Epithelial cell of proximal tubule (primary cell): ENCODE data around the gene EHBP1. TPM values are rescaled to one million over a fixed set of nuclear protein-coding genes. Genes with fewer than 3 reads are reported as not detected.

ENCODE experiments used
- DNase-seq: peaks from one replicate; pipeline ENCODE4 v3.0.0-alpha.2; 2011; ENCODE audit warnings: low read depth
- H3K4me3 ChIP-seq: 2 replicates; pipeline ENCODE4 v1.5.1; 2011; ENCODE audit warnings: low read depth, mild to moderate bottlenecking, low read length
- total RNA-seq: library from RNA; depleted of rRNA; stranded (reverse); fragments of >200 nt; gene quantifications from 2 replicates; pipeline ENCODE4 v1.2.3, GENCODE V29; 2015
- TF ChIP-seq, protein P1 (sequence below): conservative IDR thresholded peaks from 2 replicates; pipeline ENCODE4 v1.5.1; 2012; ENCODE audit warnings: low read depth, mild to moderate bottlenecking, low read length

Gene EHBP1
- total RNA-seq, 1 donor from 2014 or later = 18.1 TPM

DNA sequence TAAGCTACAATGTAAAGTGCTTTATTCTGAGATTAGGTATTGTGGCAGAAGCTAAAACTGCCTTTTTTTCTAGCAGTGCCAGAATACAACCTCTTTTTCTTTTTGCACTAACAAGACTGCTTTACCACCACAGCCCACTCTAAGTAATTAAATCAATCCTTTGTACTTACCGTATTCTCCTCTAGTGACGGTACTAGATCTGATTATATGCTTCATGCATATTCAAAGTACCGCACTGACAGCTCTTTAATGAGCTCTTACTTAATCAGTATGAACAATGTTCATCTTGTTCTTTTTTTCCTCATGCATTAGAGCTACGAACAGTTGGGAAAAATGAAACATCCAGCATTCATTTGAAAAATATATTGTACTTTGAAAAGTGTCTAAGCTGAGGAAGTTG is 329.0 kb downstream of the EHBP1 start:
- TF ChIP-seq, protein P1, sequence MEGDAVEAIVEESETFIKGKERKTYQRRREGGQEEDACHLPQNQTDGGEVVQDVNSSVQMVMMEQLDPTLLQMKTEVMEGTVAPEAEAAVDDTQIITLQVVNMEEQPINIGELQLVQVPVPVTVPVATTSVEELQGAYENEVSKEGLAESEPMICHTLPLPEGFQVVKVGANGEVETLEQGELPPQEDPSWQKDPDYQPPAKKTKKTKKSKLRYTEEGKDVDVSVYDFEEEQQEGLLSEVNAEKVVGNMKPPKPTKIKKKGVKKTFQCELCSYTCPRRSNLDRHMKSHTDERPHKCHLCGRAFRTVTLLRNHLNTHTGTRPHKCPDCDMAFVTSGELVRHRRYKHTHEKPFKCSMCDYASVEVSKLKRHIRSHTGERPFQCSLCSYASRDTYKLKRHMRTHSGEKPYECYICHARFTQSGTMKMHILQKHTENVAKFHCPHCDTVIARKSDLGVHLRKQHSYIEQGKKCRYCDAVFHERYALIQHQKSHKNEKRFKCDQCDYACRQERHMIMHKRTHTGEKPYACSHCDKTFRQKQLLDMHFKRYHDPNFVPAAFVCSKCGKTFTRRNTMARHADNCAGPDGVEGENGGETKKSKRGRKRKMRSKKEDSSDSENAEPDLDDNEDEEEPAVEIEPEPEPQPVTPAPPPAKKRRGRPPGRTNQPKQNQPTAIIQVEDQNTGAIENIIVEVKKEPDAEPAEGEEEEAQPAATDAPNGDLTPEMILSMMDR = no peak

DNA sequence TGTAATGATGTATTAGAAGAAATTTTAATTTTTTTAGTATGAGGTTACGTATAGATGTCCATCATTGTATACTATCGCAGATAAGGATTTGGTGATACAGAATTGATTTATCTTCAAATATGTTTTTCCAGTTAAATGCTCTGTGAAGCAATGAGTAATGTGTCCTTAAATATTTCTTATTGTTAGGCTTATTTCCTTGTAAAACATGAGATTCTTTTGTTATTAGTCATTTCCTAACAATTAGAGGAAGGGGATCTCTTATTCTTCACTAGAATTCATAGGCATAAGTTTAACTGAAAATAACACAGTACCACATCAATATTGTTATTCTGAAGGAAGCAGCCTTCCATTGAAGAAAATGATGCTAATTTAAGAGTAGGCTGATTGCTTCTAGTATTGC is 329.7 kb downstream of the EHBP1 start:
- TF ChIP-seq, protein P1 = no peak
- no peak overlapping the region for H3K4me3 ChIP-seq
- DNase-seq = no peak

More for the DNA sequence above, 329.0 kb downstream of the EHBP1 start:
- no peak for DNase-seq
- H3K4me3 ChIP-seq = no peak overlapping the region

DNA sequence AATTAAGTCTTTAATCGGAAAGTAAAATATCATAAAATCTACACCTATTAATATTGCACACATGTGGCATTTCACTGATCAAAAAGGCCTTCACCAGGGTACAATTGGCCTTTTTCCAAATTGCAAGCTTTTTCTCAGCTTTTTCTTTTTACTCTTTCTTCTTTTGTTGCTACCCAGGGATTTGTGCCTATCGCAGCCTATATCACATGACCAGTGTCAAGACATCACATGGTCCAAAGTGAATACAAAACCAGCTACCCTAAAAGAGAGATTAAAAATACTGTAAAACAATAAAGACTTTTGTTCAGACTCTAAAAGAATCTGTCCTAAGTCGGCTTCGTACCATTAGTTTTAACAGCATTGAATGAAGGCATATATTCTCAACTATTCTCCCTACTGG is 330.1 kb downstream of the EHBP1 start:
- no peak for DNase-seq
- TF ChIP-seq, protein P1 = no peak
- no peak overlapping the region for H3K4me3 ChIP-seq

DNA sequence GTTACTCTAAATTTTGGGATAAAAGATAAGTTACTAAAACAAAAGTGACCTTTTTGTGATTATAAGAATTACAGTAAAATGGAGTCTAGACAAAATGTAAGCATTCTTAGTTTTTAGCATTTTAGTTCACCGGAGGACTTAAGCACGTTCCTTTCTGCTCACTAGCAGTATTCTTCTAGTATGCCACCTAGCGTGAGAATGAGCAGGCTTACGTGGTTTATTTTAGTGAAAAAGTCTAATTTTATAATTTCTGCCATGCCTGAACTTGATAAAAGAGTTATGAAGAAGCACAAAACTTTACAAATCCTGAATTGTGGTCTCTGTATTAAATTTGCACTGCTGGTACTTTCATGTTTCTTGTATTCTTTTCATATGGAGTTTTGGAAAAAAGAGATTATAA is 332.5 kb downstream of the EHBP1 start:
- no peak overlapping the region for H3K4me3 ChIP-seq
- TF ChIP-seq, protein P1 = no peak
- no peak for DNase-seq

DNA sequence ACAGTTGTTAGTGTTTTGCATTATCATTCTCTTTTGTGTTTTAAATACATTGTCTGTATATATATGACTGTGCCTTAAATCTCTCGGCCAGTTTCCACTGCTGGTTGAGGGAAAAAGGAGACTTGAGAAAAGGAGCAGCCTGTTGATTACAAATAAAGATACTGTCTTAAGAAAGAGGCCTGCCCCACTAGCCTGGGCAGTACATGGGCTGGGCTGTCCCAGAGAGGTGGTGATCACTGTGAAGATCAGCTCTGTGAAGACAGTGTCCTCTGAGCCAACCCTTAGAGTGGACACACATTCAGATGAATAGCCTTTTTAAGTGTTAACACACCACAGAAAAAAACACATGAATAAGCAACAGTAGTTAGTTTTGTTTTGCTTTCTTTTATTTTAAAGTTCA is 335.1 kb downstream of the EHBP1 start:
- H3K4me3 ChIP-seq = no peak overlapping the region
- no peak for DNase-seq
- TF ChIP-seq, protein P1 = no peak

DNA sequence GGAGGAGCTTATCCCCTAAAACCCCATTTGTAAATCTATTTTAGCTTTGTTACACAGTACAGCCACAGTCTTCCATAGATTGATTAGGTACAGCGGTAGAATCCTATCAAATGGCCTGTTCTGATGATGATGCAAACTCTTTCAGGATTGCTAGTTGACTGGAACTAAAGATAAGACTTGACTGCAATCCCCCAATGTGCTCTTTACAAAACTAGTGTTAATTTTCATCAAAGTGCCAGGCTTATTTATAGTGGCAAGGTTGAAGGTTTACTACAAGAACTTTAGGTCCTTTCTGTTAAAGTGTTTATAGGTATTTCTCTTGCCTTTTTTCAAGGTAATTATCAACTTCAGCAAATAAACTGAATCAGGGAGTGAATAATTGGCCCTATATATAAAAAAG is 336.1 kb downstream of the EHBP1 start:
- H3K4me3 ChIP-seq = no peak overlapping the region
- DNase-seq = no peak
- TF ChIP-seq, protein P1 = no peak
